Small intestine (tissue), 7 donors: ENCODE data around the gene WNT3A. TPM values are rescaled to one million over a fixed set of nuclear protein-coding genes. Genes with fewer than 3 reads are reported as not detected.
"Not testable (repeated sequence)": the region's sequence is repeated elsewhere in the genome, so short reads cannot be mapped to it uniquely, and the experiment has no call there.

Source experiments
- DNase-seq, 2 donors: peaks; one replicate each; pipeline versions ENCODE4 v3.0.0 to v3.0.0-alpha.2; 2013
- FAIRE-seq: peaks from 2 replicates; lab custom pipeline; 2012; peaks lifted over from hg19 to GRCh38; lab: Jason Lieb, UNC
- H3K27ac ChIP-seq, 3 donors: one replicate each; pipeline ENCODE4 v1.5.1; 2013; ENCODE audit warnings: low read length in 2 of 3, mild to moderate bottlenecking in 2 of 3, control low read depth in 1 of 3, inconsistent platforms in 1 of 3, low read depth in 1 of 3, moderate library complexity in 1 of 3
- H3K27me3 ChIP-seq, 3 donors: one replicate each; pipeline ENCODE4 v1.6.1; 2013; ENCODE audit warnings: low read length in 3 of 3, inconsistent platforms in 1 of 3; ENCODE audit not compliant: control insufficient read depth in 3 of 3, insufficient read depth in 3 of 3
- H3K36me3 ChIP-seq, 3 donors: one replicate each; pipeline ENCODE4 v1.6.1; 2013; ENCODE audit warnings: low read length in 3 of 3, inconsistent platforms in 1 of 3, low read depth in 1 of 3, mild to moderate bottlenecking in 1 of 3, moderate library complexity in 1 of 3; ENCODE audit not compliant: control insufficient read depth in 3 of 3, insufficient read depth in 2 of 3
- H3K4me1 ChIP-seq, 3 donors: one replicate each; pipeline ENCODE4 v1.6.1; 2013; ENCODE audit warnings: low read length in 2 of 3, inconsistent platforms in 1 of 3, low read depth in 1 of 3, mild to moderate bottlenecking in 1 of 3, moderate library complexity in 1 of 3; ENCODE audit not compliant: control insufficient read depth in 3 of 3, insufficient read depth in 2 of 3
- H3K4me3 ChIP-seq, 3 donors: one replicate each; pipeline ENCODE4 v1.5.1; 2013; ENCODE audit warnings: low read length in 3 of 3, control low read depth in 1 of 3, inconsistent platforms in 1 of 3, low read depth in 1 of 3, mild to moderate bottlenecking in 1 of 3, moderate library complexity in 1 of 3
- H3K9me3 ChIP-seq, 2 donors: one replicate each; pipeline ENCODE4 v1.6.1; 2013; ENCODE audit warnings: low read depth in 1 of 2, low read length in 1 of 2; ENCODE audit not compliant: control insufficient read depth in 2 of 2, insufficient read depth in 1 of 2
- WGBS, 3 donors: extraction: QIAGEN DNeasy Blood & Tissue Kit; methylation state at CpG; one replicate each; pipeline ENCODE4 v1.1.7; 2013; 5-methylcytosine and 5-hydroxymethylcytosine counted together
- polyA plus RNA-seq, 4 donors: library from polyadenylated mRNA; stranded (reverse) in 3 of 4; unstranded in 1 of 4; fragments of 200-250 nt in 3 of 4; fragments of 120-200 nt in 1 of 4; gene quantifications; one replicate each; pipeline versions ENCODE4 v1.2.1 to v1.2.3, GENCODE V29; 2013
- donor health status: healthy with polysubstance abuse.
- donor health status: control.
- donor health status: control.
- donor health status: Bipolar disorder and iron deficiency.
- donor health status: healthy.

Gene WNT3A
- polyA plus RNA-seq, 4 donors = 0.01 TPM; not detected in 3

DNA sequence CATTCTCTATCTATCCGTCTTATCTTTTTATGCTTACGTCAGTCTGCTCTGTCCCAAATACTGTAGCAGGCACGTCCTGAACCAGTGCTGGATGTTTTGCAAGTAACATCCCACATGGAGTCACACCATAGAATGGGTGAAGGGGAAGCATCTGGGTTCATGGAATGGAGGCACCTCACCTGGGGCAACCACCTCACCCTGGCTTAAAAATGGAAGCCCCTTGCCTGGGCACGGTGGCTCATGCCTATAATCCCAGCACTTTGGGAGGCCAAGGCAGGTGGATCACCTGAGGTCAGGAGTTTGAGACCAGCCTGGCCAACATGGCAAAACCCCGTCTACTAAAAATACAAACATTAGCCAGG lies 12.9 kb downstream of the WNT3A start:
- H3K36me3 ChIP-seq, H3K4me3 ChIP-seq, DNase-seq, H3K4me1 ChIP-seq, FAIRE-seq, H3K27me3 ChIP-seq, H3K27ac ChIP-seq, H3K9me3 ChIP-seq: not testable (repeated sequence)
- WGBS, 3 donors = 85 to 89% (median 86%) methylated on average over 5 of the region's 5 CpGs

DNA sequence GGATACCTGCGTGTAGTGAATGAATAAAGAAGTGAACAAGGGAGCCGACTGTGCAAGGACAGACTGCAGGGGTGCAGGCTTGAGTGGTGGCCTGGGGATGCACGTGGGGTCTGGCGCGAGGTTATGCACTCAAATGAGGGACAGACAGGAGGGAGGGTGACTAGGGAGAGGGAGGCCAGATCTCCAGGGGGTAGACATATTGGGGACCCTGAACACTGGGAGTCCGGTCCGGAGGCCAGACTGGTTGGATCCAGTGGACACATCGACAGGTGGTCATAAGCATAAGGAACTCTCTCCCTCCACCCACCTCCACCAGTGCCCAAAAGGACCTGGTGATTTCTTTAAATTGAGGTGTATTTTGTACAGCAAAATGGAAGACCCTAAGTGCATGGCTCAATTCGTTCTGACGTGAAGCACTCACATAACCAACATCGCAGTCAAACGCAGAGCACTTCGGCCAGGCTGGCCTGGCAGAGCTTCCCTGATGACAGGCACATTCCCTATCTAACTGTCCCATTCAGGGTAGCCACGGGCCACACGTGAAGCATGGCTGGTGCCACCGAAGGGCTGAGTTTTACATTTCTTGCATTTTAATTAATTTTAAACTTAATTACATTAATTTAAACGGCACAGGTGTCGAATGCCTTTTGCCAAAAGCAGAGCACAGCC lies 14.0 kb downstream of the WNT3A start:
- Histone ChIP-seq H3K27me3 (peaks cover 0 to 4% (median 0%) of the 10 kb centered on the region in 3 donors), H3K36me3 (no peaks in the 10 kb centered on the region), H3K4me1 (no peaks in the 10 kb centered on the region), H3K27ac (no peak overlapping the region), H3K4me3 (no peak overlapping the region), H3K9me3 (peaks cover 0 to 2% of the 10 kb centered on the region in 2 donors)
- FAIRE-seq (no peak), DNase-seq (no peak)
- 80 to 86% (median 84%) methylated on average over 18 of the region's 18 CpGs for WGBS, 3 donors

DNA sequence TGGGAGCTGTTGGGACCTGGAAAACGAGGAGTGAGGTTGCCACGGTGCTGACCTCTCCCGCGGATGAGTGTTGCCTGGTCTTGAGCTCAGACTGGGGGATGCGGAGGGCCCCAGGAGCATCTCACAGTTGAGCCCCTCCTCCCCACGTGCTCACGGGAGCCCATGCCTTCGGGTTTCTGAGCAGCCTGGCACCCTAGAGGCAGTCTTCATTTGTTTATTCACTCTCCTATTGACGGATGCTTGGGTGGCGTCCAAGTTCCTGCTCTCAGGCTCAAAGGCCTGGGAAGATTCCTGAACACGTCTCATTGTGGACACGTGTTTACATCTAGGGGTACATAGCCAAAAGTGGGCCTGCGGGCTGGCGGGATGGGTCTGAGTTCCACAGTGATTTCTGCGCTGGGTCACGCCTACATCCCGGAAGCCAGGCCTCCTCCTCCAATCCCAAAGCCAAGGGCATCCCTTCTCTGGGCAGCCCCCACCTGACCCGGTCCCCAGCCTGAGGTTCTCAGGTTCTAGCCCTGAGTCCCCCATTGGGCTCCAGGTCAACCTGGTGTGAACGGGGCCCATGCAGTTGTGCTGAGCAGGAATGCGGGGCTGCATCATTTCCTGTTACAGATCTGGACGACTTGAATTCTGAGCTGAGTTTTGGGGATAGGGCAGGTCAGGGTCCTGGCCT lies 14.7 kb downstream of the WNT3A start:
- H3K9me3 ChIP-seq = peaks cover 0 to 2% of the 10 kb centered on the region in 2 donors
- peaks cover 0 to 2% (median 0%) of the 10 kb centered on the region in 3 donors for H3K27me3 ChIP-seq
- no peaks in the 10 kb centered on the region for H3K36me3 ChIP-seq
- H3K27ac ChIP-seq = no peak overlapping the region
- 48 to 59% (median 55%) methylated on average over 21 of the region's 21 CpGs for WGBS, 3 donors
- no peak overlapping the region for H3K4me3 ChIP-seq
- no peak for DNase-seq
- no peaks in the 10 kb centered on the region for H3K4me1 ChIP-seq
- FAIRE-seq = no peak

DNA sequence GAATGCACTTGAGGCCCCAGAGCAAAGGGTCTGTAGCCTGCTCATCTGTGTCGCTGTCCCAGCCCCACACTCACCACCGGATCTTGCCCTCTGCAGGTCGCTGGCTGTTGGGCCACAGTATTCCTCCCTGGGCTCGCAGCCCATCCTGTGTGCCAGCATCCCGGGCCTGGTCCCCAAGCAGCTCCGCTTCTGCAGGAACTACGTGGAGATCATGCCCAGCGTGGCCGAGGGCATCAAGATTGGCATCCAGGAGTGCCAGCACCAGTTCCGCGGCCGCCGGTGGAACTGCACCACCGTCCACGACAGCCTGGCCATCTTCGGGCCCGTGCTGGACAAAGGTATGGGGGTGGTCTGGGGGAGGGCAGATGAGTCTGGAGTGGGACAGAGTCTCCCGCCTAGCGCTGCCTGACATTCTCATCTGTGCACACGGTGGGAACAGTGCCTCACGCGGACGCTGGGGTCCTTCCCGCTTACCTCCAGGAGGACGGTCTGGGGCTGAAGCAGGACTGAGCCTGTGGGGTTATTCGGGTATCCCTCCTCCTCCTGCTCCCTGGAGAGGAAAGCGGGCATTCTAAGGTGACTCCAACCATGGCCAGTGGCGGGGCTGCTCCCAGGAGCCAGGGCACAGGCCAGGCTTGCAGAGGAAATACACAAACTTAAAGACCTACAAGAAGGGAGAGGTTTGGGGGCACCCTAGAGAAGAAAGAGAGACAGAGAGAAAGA lies 15.9 kb downstream of the WNT3A start:
- no peak for DNase-seq
- no peaks in the 10 kb centered on the region for H3K36me3 ChIP-seq
- no peak for FAIRE-seq
- H3K27ac ChIP-seq = no peak overlapping the region
- peaks cover 0 to 2% (median 0%) of the 10 kb centered on the region in 3 donors for H3K27me3 ChIP-seq
- H3K4me3 ChIP-seq = no peak overlapping the region
- no peaks in the 10 kb centered on the region for H3K4me1 ChIP-seq
- H3K9me3 ChIP-seq = peaks cover 0 to 2% of the 10 kb centered on the region in 2 donors
- WGBS, 3 donors = 85 to 87% (median 87%) methylated on average over 28 of the region's 28 CpGs

- WGBS, 3 donors = 67 to 82% (median 82%) methylated on average over 3 of the region's 3 CpGs
- no peak for FAIRE-seq
These were observed 16.5 kb downstream of the WNT3A start for GRCh38 chr1:228023294-228023639.

DNA sequence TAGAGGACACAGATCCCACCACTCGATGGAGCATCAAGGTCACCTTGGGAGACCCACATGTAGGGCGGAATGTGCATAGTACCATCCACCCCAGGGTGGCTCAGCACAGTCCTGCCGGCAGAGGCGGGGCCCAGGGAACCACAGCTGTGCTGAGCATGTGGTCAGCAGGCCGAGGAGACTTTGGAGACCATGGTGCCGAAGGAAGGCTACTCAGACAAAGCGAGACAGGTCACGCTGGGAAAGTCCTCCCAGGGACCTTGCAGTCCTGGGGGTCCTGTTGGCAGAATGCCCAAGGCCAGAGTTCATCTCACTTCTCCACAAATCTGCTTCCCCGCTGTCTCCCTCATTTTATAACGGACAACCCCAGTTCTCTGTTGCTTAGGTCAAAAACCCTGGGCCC lies 22.5 kb downstream of the WNT3A start:
- WGBS, 3 donors = 84 to 86% (median 85%) methylated on average over 8 to 10 of the region's 10 CpGs
- DNase-seq (no peak), FAIRE-seq (no peak)
- H3K4me3 ChIP-seq = no peak overlapping the region
- peaks cover 0 to 2% of the 10 kb centered on the region in 2 donors for H3K9me3 ChIP-seq
- H3K27me3 ChIP-seq = peaks cover 0 to 2% (median 0%) of the 10 kb centered on the region in 3 donors
- no peak overlapping the region for H3K27ac ChIP-seq
- no peaks in the 10 kb centered on the region for H3K36me3 ChIP-seq
- no peaks in the 10 kb centered on the region for H3K4me1 ChIP-seq

More at GRCh38 chr1:228023294-228023639, 16.5 kb downstream of the WNT3A start:
- peaks cover 0 to 2% of the 10 kb centered on the region in 2 donors for H3K9me3 ChIP-seq
- no peak overlapping the region for H3K4me3 ChIP-seq
- no peak overlapping the region for H3K27ac ChIP-seq
- H3K27me3 ChIP-seq = peaks cover 0 to 2% (median 0%) of the 10 kb centered on the region in 3 donors
- no peak for DNase-seq
- no peaks in the 10 kb centered on the region for H3K36me3 ChIP-seq
- no peaks in the 10 kb centered on the region for H3K4me1 ChIP-seq

DNA sequence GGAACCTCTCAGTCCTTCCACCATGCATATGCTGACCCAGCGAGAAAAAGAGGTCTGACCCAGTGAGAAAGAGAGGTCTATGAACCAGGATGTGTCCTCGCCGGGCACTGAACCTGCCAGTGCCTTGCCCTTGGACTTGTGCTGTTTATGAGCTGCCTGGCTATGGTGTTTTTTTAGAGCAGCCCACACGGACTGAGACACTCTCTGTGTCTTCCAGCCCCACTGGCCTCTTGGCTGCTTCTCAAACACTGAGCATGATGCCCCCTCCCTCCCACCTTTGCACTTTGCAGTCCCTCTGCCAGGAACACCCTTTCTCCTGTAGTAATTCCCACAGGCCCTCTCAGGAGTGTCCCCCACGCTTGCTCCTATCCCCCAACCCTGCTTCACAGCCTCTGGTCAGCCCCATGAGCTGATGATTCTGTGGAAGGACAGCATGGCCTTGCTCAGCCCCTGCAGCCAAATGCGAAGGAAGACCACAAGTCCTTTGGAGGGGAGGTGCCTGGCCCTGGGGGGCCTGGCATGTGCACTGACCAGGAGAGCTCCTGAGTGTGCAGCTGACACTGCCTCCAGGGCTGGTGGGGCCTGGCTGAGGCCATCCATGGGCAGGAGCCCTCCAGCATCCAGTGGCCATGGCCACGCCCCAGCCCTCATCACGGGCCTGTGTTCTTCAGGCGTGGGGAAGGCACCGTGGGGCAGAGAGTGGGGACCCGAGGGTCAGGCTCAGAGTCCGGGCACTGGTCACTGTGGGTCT lies 23.8 kb downstream of the WNT3A start:
- Histone ChIP-seq H3K27ac (no peak overlapping the region), H3K9me3 (no peaks in the 10 kb centered on the region), H3K27me3 (peaks cover 0 to 9% (median 3%) of the 10 kb centered on the region in 3 donors), H3K36me3 (no peaks in the 10 kb centered on the region), H3K4me3 (no peak overlapping the region), H3K4me1 (no peaks in the 10 kb centered on the region)
- DNase-seq (no peak), FAIRE-seq (no peak)
- 76 to 86% (median 79%) methylated on average over 12 of the region's 12 CpGs for WGBS, 3 donors
